OCI-LY7 (cell line): ENCODE measurements around the gene CYP24A1. TPM values are rescaled to one million over a fixed set of nuclear protein-coding genes. Genes with fewer than 3 reads are reported as not detected.
"Not testable (repeated sequence)": the region's sequence is repeated elsewhere in the genome, so short reads cannot be mapped to it uniquely, and the experiment has no call there.

Source experiments
- BruUV-seq: library from RNA; stranded (reverse); fragments of 400-500 nt; replicated peaks from 2 replicates; lab custom pipeline; 2021; lab: Mats Ljungman, UMichigan
- CTCF ChIA-PET: fragments of 300-600 bp; sonication (Branson Sonifier 250); formaldehyde crosslinking; loops from one replicate; lab custom pipeline; 2022; ENCODE audit warnings: antibody characterized with exemption; ENCODE audit not compliant: unreplicated experiment; lab: Charles Lee
- POLR2A ChIA-PET: fragments of 300-600 bp; sonication (Branson Sonifier 250); formaldehyde crosslinking; loops from one replicate; lab custom pipeline; 2022; ENCODE audit warnings: antibody characterized with exemption; lab: Charles Lee
- DNase-seq: peaks from one replicate; pipeline ENCODE4 v3.0.0-alpha.2; 2015; ENCODE audit warnings: low spot score
- H2AFZ ChIP-seq: fragments of 200-600 bp; sonication (generic), shearing (Covaris generic); 2 replicates; pipeline ENCODE4 v1.6.1; 2014; ENCODE audit warnings: mild to moderate bottlenecking, antibody characterized with exemption, low read length, moderate library complexity
- H3K27ac ChIP-seq: fragments of 200-600 bp; sonication (generic); 2 replicates; pipeline ENCODE4 v1.5.1; 2014; ENCODE audit warnings: mixed run types, low read depth, mild to moderate bottlenecking, moderate library complexity, low read length, inconsistent platforms; ENCODE audit not compliant: poor library complexity, severe bottlenecking
- H3K36me3 ChIP-seq: fragments of 200-600 bp; sonication (generic); 2 replicates; pipeline ENCODE4 v1.6.1; 2014; ENCODE audit warnings: mild to moderate bottlenecking, antibody characterized with exemption, low read length, moderate library complexity, mixed read lengths; ENCODE audit not compliant: insufficient read depth
- H3K4me1 ChIP-seq: fragments of 200-600 bp; sonication (generic); 2 replicates; pipeline ENCODE4 v1.5.1; 2014; ENCODE audit warnings: mild to moderate bottlenecking, low read length; ENCODE audit not compliant: insufficient read depth, poor library complexity, severe bottlenecking
- H3K4me2 ChIP-seq: fragments of 200-600 bp; sonication (generic); 2 replicates; pipeline ENCODE4 v1.6.1; 2014; ENCODE audit warnings: mild to moderate bottlenecking, low read length
- H3K4me3 ChIP-seq: fragments of 200-600 bp; sonication (generic); 2 replicates; pipeline ENCODE4 v1.5.1; 2014; ENCODE audit warnings: mild to moderate bottlenecking, low read depth, low read length; ENCODE audit not compliant: poor library complexity, severe bottlenecking
- H3K79me2 ChIP-seq: fragments of 200-600 bp; sonication (generic); 2 replicates; pipeline ENCODE4 v1.6.1; 2016; ENCODE audit warnings: low read depth, mild to moderate bottlenecking, low read length, moderate library complexity, mixed read lengths; ENCODE audit not compliant: insufficient read depth
- H3K9me2 ChIP-seq: fragments of 200-600 bp; sonication (generic); 2 replicates; pipeline ENCODE4 v1.6.1; 2016; ENCODE audit warnings: mild to moderate bottlenecking, low read length, mixed read lengths; ENCODE audit not compliant: insufficient read depth
- H3K9me3 ChIP-seq: fragments of 200-600 bp; sonication (generic); 2 replicates; pipeline ENCODE4 v1.6.1; 2014; ENCODE audit warnings: mild to moderate bottlenecking, mixed run types, low read length, mixed read lengths
- H4K20me1 ChIP-seq: fragments of 200-600 bp; sonication (generic); 2 replicates; pipeline ENCODE4 v1.6.1; 2014; ENCODE audit warnings: mild to moderate bottlenecking, antibody characterized with exemption, low read length, moderate library complexity, mixed read lengths; ENCODE audit not compliant: insufficient read depth
- EZH2phosphoT487 ChIP-seq: fragments of 200-600 bp; sonication (generic); IDR thresholded peaks from 2 replicates; pipeline ENCODE4 v1.6.1; 2018; ENCODE audit warnings: low read depth, borderline replicate concordance, mild to moderate bottlenecking, mixed run types, antibody characterized with exemption, low read length, moderate library complexity, mixed read lengths
- intact Hi-C: fragments of 100-400 bp; cut with micrococcal nuclease; formaldehyde crosslinking; loops from one replicate; pipeline ENCODE4 v1.10.0; 2022; ENCODE audit not compliant: unreplicated experiment
- total RNA-seq, 2 experiments: library from RNA; depleted of rRNA in 1 of 2; stranded (reverse); fragments of >200 nt in 1 of 2; shearing (Covaris generic) in 1 of 2; gene quantifications; 2 replicates each; pipeline ENCODE4 v1.2.3, GENCODE V29; 2014 to 2022
- TF ChIP-seq, protein P1 (sequence below): fragments of 200-600 bp; sonication (generic); conservative IDR thresholded peaks from 2 replicates; pipeline ENCODE4 v1.5.1; 2014; ENCODE audit warnings: mild to moderate bottlenecking, antibody characterized with exemption, low read length, moderate library complexity, mixed read lengths

CYP24A1 gene
- total RNA-seq, 2 experiments from 2014 or later, result not detected

DNA sequence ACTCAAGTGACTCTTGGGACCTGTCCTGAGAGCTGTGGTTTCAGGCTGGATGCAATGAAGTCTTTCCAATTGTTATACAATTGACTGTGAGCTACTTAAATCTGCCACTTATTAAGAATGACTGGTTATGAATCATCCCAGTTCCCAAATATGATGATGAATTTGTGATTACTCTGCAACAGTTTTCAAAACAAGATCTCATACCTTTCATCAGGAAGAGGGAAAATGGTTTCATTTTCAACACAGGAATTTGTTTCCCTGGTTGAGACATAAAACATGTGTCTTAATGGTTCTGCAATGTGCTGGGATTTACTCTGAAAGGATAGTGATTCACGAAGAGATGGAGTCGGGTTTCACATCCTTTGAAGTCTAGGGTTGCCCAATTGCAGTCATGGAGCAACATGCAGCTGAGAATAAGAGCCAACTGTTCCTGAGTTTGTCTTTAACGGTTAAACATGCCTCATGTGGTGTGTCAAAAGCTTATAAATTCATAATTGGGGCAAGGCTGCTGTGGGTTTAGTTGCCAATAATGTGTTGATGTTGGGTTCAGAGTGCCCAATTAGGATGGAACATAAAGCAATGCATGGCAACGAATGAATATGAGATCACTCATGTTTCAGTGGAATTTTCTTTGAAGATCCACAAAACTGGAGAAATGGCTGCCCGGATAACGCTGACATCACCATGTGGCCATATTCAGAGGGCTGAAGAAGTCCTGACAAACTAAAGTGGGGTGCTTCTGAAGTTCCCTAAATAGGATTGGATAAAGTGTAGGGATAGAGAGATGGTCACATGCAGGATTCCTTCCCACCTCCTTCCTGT, 41.0 kb downstream of the CYP24A1 start:
- CTCF ChIA-PET, result no interaction called here
- POLR2A ChIA-PET, result interaction anchor here (0.5 kb wide), 1 partner anchor 654 kb away, joined by 3 read pairs; no protein-coding TSS in a partner anchor
- no peak for DNase-seq
- intact Hi-C loops, result no loop called here
- Histone ChIP-seq H2AFZ (no peak overlapping the region), H3K79me2 (no peaks in the 10 kb centered on the region), H3K9me3 (no peaks in the 10 kb centered on the region), H3K4me2 (no peak overlapping the region), H3K27ac (no peak overlapping the region), H3K9me2 (no peaks in the 10 kb centered on the region), H3K4me3 (no peak overlapping the region), H4K20me1 (no peaks in the 10 kb centered on the region), H3K36me3 (no peaks in the 10 kb centered on the region), H3K4me1 (no peaks in the 10 kb centered on the region)
- TF ChIP-seq, protein P1, sequence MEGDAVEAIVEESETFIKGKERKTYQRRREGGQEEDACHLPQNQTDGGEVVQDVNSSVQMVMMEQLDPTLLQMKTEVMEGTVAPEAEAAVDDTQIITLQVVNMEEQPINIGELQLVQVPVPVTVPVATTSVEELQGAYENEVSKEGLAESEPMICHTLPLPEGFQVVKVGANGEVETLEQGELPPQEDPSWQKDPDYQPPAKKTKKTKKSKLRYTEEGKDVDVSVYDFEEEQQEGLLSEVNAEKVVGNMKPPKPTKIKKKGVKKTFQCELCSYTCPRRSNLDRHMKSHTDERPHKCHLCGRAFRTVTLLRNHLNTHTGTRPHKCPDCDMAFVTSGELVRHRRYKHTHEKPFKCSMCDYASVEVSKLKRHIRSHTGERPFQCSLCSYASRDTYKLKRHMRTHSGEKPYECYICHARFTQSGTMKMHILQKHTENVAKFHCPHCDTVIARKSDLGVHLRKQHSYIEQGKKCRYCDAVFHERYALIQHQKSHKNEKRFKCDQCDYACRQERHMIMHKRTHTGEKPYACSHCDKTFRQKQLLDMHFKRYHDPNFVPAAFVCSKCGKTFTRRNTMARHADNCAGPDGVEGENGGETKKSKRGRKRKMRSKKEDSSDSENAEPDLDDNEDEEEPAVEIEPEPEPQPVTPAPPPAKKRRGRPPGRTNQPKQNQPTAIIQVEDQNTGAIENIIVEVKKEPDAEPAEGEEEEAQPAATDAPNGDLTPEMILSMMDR, result no peak
- no peak for TF ChIP-seq EZH2phosphoT487
- BruUV-seq, result no TSS peak

DNA sequence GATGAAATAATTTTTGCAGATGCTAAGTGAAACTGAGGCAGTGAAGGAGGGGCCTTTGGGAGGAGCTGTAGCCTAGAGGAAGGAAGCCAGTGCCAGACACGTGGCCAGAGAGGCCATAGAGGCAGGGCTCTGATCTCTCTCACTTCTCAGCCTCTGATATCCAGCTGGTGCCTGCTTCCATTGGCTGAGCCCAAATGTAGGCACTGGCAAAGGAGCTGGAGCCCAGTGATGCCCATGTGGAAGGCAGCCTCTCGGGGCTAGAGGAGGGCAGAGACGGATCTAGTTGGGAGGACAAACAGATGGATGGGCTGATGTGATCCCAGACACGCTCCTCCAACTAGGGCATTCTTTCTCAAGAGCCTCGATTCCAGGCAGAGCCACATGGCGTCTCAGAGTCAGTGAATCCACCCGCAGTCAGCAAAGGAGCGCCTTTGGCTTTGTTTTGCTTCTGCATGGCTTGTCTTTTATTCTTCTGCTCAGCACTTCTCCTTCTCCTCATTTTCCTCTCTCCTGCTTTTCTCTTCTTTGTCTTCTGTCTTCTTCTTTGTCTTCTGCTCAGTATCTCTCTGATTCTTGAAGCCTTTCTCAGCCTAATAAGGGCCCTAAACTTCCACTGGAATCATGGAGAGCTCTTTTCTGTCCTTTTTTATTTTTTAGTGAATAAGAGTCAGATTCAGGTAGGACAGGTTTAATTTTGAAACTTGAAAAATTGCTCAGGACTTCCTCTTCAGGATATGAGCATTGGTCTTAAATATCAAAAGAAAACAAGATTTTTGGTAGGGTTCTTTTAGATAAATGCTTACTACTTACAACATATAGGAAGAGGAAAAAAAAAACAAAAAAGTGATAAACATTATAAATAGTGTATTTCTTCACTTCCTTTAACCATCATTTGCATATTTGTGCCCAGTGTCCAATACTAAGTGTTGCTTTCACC, 41.8 kb downstream of the CYP24A1 start:
- Histone ChIP-seq H3K9me2 (no peaks in the 10 kb centered on the region), H3K36me3 (no peaks in the 10 kb centered on the region), H3K9me3 (no peaks in the 10 kb centered on the region), H3K4me2 (no peak overlapping the region), H3K4me1 (no peaks in the 10 kb centered on the region), H3K27ac (no peak overlapping the region), H3K79me2 (no peaks in the 10 kb centered on the region), H3K4me3 (no peak overlapping the region), H4K20me1 (no peaks in the 10 kb centered on the region), H2AFZ (no peak overlapping the region)
- no peak for TF ChIP-seq EZH2phosphoT487
- TF ChIP-seq, protein P1, result no peak
- BruUV-seq, result no TSS peak
- intact Hi-C loops, result no loop called here
- no peak for DNase-seq
- ChIA-PET POLR2A (interaction anchor here (0.7 kb wide), 1 partner anchor 23 kb away, joined by 3 read pairs; no protein-coding TSS in a partner anchor), CTCF (no interaction called here)

DNA sequence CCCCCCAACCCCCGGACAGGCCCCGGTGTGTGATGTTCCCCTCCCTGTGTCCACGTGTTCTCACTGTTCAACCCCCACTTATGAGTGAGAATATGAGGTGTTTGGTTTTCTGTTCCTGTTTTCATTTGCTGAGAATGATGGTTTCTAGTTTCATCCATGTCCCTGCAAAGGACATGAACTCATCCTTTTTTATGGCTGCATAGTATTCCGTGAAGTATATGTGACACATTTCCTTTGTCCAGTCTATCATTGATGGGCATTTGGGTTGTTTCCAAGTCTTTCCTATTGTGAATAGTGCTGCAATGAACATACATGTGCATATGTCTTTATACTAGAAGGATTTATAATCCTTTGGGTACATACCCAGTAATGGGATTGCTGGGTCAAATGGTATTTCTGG, 42.7 kb downstream of the CYP24A1 start:
- H3K36me3 ChIP-seq, H3K4me2 ChIP-seq, CTCF ChIA-PET, H3K27ac ChIP-seq, H2AFZ ChIP-seq, H3K4me1 ChIP-seq, H3K9me3 ChIP-seq, BruUV-seq, H3K9me2 ChIP-seq, H3K79me2 ChIP-seq, DNase-seq, H3K4me3 ChIP-seq, H4K20me1 ChIP-seq, intact Hi-C loops: not testable (repeated sequence)
- POLR2A ChIA-PET, result interaction anchor here (0.7 kb wide), 1 partner anchor 22 kb away, joined by 3 read pairs; no protein-coding TSS in a partner anchor
